ENCODE measurements around the gene PGM5.

DNA sequence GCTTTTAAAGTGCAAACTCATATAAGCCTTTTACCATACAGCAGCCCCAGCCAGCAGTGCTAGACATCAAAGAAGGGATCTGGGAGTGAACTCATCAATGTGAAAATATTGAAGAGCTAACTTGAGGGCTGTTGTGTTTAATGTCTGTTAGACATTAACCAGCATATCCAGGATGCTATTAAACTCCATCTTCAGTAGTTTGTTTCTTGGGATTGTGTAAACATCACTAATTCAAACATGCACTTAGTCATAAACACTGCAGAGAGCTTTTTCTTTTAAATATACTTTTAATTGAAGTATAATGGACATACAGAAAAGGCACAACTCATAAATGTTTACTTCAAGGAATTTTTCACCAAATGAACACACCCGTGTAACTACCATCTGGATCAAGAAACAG lies 102.5 kb downstream of the PGM5 start:
- TF ChIP-seq POLR2AphosphoS5 (IDR thresholded peaks at IDR 0.05; ENCODE audit: low read depth, low read length), result no peak
- no peak for TF ChIP-seq POLR2A (IDR thresholded peaks at IDR 0.05; ENCODE audit: low read depth, low read length)
